HG02885 (cell line): ENCODE data around the gene C12orf54.
"Not testable (repeated sequence)": the region's sequence is repeated elsewhere in the genome, so short reads cannot be mapped to it uniquely, and the experiment has no call there.

Experiments used
- ATAC-seq: cut with Tn5 transposase; IDR thresholded peaks from one replicate; pipeline ENCODE4 v1.9.1; 2021; ENCODE audit warnings: mild to moderate bottlenecking; ENCODE audit not compliant: unreplicated experiment, poor library complexity

Gene C12orf54

GRCh38 chr12:48482198-48482597 is at the start of gene C12orf54:
TSS of gene C12orf54 (plus strand) at chr12:48482498. CDS start at chr12:48483297, 799 bp downstream.
- ATAC-seq, result no peak

- not testable (repeated sequence) for ATAC-seq
Observed at GRCh38 chr12:48434016-48434415, 48.3 kb upstream of the C12orf54 start.

GRCh38 chr12:48441069-48441468 is 41.2 kb upstream of the C12orf54 start:
- ATAC-seq, result no peak

- no peak for ATAC-seq
Observed at GRCh38 chr12:48442179-48442847, 40.0 kb upstream of the C12orf54 start.

- ATAC-seq, result no peak
Observed at GRCh38 chr12:48445538-48445937, 36.8 kb upstream of the C12orf54 start.

GRCh38 chr12:48446161-48446776 is 36.0 kb upstream of the C12orf54 start:
- ATAC-seq, result no peak

- ATAC-seq, result no peak
Observed at GRCh38 chr12:48447755-48448154, 34.5 kb upstream of the C12orf54 start.

GRCh38 chr12:48451372-48451771 is 30.9 kb upstream of the C12orf54 start:
- no peak for ATAC-seq

- not testable (repeated sequence) for ATAC-seq
Observed at GRCh38 chr12:48452961-48453360, 29.3 kb upstream of the C12orf54 start.

- no peak for ATAC-seq
Observed at GRCh38 chr12:48454667-48455066, 27.6 kb upstream of the C12orf54 start.

GRCh38 chr12:48455116-48455515 is 27.2 kb upstream of the C12orf54 start:
- ATAC-seq, result no peak

GRCh38 chr12:48459259-48459658 is 23.0 kb upstream of the C12orf54 start:
- no peak for ATAC-seq

- ATAC-seq, result not testable (repeated sequence)
Observed at GRCh38 chr12:48469027-48469426, 13.3 kb upstream of the C12orf54 start.

GRCh38 chr12:48472259-48472658 is 10.0 kb upstream of the C12orf54 start, which contains the start of gene ANP32D:
TSS of gene ANP32D (plus strand) at chr12:48472559. CDS start at chr12:48472665, 106 bp downstream.
- ATAC-seq, result no peak

GRCh38 chr12:48473061-48473460 is 9.2 kb upstream of the C12orf54 start:
- no peak for ATAC-seq

GRCh38 chr12:48474497-48474896 is 7.8 kb upstream of the C12orf54 start:
- not testable (repeated sequence) for ATAC-seq

- no peak for ATAC-seq
Observed at GRCh38 chr12:48482930-48483329, 632 bp downstream of the C12orf54 start.

GRCh38 chr12:48486261-48486660 is 4.0 kb downstream of the C12orf54 start:
- no peak for ATAC-seq

- no peak for ATAC-seq
Observed at GRCh38 chr12:48486679-48487078, 4.4 kb downstream of the C12orf54 start.

- ATAC-seq, result peak; percentile 95
Observed at GRCh38 chr12:48489012-48489411, 6.7 kb downstream of the C12orf54 start.

- ATAC-seq, result not testable (repeated sequence)
Observed at GRCh38 chr12:48489456-48489855, 7.2 kb downstream of the C12orf54 start.

- ATAC-seq, result not testable (repeated sequence)
Observed at GRCh38 chr12:48500281-48500680, 18.0 kb downstream of the C12orf54 start.
